BLaER1 treated with 17β-estradiol and CSF1 and Interleukin-3, amounts not matched to agents 10 nM and 100 nM (cell line): Measurements from ENCODE around the gene LYRM2.

Experiments
- H3K27ac ChIP-seq, 11 experiments: shearing (Covaris generic); formaldehyde crosslinking; 2 replicates each; pipeline ENCODE4 v1.8.1; 2022
- H3K27me3 ChIP-seq, 11 experiments: shearing (Covaris generic); formaldehyde crosslinking; 2 replicates each; pipeline ENCODE4 v1.8.1; 2022
- H3K36me3 ChIP-seq, 11 experiments: shearing (Covaris generic); formaldehyde crosslinking; 2 replicates each; pipeline ENCODE4 v1.8.1; 2022
- H3K4me1 ChIP-seq, 10 experiments: shearing (Covaris generic); formaldehyde crosslinking; 2 replicates each; pipeline ENCODE4 v1.8.1; 2022
- H3K4me2 ChIP-seq, 11 experiments: shearing (Covaris generic); formaldehyde crosslinking; 2 replicates each; pipeline ENCODE4 v1.8.1; 2022
- H3K4me3 ChIP-seq, 10 experiments: shearing (Covaris generic); formaldehyde crosslinking; 2 replicates each; pipeline ENCODE4 v1.8.1; 2022
- H3K9ac ChIP-seq, 11 experiments: shearing (Covaris generic); formaldehyde crosslinking; 2 replicates each; pipeline ENCODE4 v1.8.1; 2022
- H3K9me3 ChIP-seq, 11 experiments: shearing (Covaris generic); formaldehyde crosslinking; replicated peaks in 1 of 11; 2 replicates each; pipeline ENCODE4 v1.8.1; 2022
- H4K20me1 ChIP-seq, 11 experiments: shearing (Covaris generic); formaldehyde crosslinking; 2 replicates each; pipeline ENCODE4 v1.8.1; 2022
- Cebpa-rat ChIP-seq, 11 experiments: shearing (Covaris generic); IDR thresholded peaks; 2 replicates each; pipeline ENCODE4 v1.8.1; 2022

LYRM2 gene, protein sequence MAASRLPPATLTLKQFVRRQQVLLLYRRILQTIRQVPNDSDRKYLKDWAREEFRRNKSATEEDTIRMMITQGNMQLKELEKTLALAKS

DNA sequence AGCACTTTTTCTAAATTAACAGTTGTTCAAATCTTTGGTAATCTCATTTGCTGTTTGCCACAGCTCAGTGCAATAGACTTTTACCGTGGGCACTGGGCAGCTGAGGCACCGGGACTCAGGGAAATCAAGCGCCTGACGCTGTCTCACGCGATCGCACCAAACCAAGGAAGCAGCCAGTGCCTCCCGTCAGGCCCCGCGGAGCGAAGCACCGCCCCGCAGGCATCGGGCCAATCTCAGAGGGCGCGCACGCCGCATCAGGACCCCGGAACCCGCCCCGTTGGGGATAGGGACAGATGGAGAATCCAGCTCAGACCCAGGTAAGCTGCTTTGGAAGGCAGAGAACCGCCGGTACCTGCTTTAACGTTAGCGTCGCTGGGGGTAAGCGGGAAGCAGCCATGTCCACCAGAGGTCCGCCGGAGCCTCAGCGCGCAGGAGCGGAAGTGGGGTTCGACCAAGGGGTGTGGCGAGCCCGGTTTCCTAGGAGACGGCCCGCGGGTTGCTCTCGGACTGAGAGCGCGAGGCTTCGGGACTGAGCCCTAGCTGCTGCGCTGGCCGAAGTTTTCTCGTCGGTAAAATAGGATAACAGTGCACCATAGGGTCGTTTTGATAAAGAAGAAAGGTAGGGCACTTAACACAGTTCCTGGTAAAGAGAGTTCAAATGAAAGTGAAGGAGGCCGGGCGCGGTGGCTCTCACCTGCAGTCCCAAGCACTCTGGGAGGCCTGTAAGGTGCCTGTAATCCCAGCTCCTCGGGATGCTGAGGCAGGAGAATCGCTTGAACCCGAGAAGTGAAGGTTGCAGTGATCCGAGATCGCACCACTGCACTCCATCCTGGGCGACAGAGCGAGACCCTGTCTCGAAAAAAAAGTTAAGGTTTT is at the start of gene LYRM2:
LYRM2 (minus strand) TSS at position 428 of the 876 bp plus-strand sequence; CDS start at position 397, 31 bp downstream.
- H3K9ac ChIP-seq = peak within 1 kb of the TSS; percentile 81 to 89 (median 86)
- H3K4me3 ChIP-seq = peak within 1 kb of the TSS; percentile 53 to 75 (median 66)
- peaks cover 5 to 30% (median 14%) of the 10 kb centered on the region in 11 experiments; a peak in 20 of 22 replicates for H3K36me3 ChIP-seq
- no peaks in the 10 kb centered on the region for H3K27me3 ChIP-seq
- TF ChIP-seq Cebpa-rat (IDR thresholded peaks at IDR 0.05) = no peak
- H3K4me1 ChIP-seq = peaks cover 7 to 14% (median 12%) of the 10 kb centered on the region in 10 experiments; a peak in 15 of 20 replicates
- H3K9me3 ChIP-seq = no peaks in the 10 kb centered on the region
- peak within 1 kb of the TSS; percentile 83 to 92 (median 87) for H3K27ac ChIP-seq
- no peaks in the 10 kb centered on the region for H4K20me1 ChIP-seq
- H3K4me2 ChIP-seq = peak within 1 kb of the TSS; percentile 77 to 88 (median 81)

DNA sequence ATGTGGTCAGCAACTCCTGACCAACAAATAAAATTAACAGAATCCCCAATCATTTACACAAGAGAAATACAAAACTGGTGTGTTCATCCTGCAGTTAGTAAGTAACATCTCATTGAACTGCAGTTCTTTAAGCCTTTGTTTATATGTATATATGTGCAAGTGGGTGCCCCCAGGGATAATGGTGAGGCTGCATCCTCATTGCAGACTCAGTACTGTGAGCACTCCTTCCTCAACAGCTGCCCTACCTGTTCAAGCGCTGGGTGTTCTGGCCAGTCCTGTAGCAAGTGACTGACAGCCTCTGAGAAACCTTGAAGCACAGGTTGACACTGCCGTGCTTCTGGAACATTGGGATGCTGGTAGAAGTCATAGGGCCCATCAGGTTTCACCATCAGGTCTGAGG is 49.8 kb upstream of the LYRM2 start:
- Histone ChIP-seq H3K36me3 (peaks cover 49 to 100% (median 78%) of the 10 kb centered on the region in 11 experiments), H4K20me1 (no peaks in the 10 kb centered on the region), H3K9ac (no peak overlapping the region), H3K4me2 (no peak overlapping the region), H3K27me3 (no peaks in the 10 kb centered on the region), H3K4me3 (no peak overlapping the region), H3K27ac (no peak overlapping the region), H3K4me1 (peaks cover 10 to 20% (median 14%) of the 10 kb centered on the region in 10 experiments; a peak in 18 of 20 replicates), H3K9me3 (no peaks in the 10 kb centered on the region)
- no peak for TF ChIP-seq Cebpa-rat (IDR thresholded peaks at IDR 0.05)

DNA sequence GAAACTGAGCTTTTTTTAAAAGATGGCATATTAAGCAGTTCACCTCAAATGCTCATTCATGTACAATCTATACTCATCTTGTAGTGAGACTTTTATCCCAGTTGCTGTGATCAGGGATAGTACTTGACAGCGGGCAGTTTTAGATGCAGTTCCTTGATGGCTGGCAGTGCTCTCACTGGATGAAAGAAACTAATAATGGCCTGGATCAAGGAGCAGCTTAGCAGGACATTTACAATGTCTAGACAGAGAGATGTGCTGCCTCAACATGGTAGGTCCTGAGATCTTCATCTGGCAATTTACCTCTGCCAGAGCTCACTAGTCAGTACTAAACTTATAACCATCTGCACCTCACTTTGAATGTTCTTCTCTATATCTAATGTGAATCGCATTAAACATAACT is 46.8 kb upstream of the LYRM2 start:
- Histone ChIP-seq H3K9ac (no peak overlapping the region), H3K9me3 (no peaks in the 10 kb centered on the region), H3K27ac (no peak overlapping the region), H4K20me1 (no peaks in the 10 kb centered on the region), H3K4me1 (peaks cover 2 to 11% (median 7%) of the 10 kb centered on the region in 10 experiments; a peak in 18 of 20 replicates), H3K4me2 (no peak overlapping the region), H3K36me3 (peaks cover 51 to 100% (median 87%) of the 10 kb centered on the region in 11 experiments), H3K27me3 (no peaks in the 10 kb centered on the region), H3K4me3 (no peak overlapping the region)
- no peak for TF ChIP-seq Cebpa-rat (IDR thresholded peaks at IDR 0.05)

DNA sequence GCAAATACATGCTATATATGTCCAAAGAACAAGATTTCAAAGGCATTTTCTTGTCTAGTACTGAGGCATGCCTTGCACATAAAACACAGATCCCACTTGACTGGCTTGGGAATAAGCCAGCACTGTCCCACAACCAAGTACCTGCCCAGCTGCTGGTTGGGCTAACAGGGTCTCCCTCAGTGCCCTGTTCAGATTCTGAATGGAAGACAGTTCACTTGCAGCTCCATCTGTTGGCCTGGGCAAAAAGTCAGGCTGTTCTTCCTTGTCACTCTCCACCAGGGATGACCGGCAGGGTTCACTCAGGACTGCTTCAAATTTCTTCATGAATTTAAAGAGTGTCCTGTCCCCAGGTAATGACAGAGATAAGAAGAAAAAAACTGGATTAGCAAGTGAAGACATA is 44.4 kb upstream of the LYRM2 start:
- Histone ChIP-seq H4K20me1 (no peaks in the 10 kb centered on the region), H3K27me3 (no peaks in the 10 kb centered on the region), H3K36me3 (peaks cover 66 to 100% (median 92%) of the 10 kb centered on the region in 11 experiments), H3K4me1 (no peaks in the 10 kb centered on the region), H3K9me3 (no peaks in the 10 kb centered on the region), H3K4me3 (no peak overlapping the region), H3K27ac (no peak overlapping the region), H3K9ac (no peak overlapping the region), H3K4me2 (no peak overlapping the region)
- TF ChIP-seq Cebpa-rat (IDR thresholded peaks at IDR 0.05) = no peak

DNA sequence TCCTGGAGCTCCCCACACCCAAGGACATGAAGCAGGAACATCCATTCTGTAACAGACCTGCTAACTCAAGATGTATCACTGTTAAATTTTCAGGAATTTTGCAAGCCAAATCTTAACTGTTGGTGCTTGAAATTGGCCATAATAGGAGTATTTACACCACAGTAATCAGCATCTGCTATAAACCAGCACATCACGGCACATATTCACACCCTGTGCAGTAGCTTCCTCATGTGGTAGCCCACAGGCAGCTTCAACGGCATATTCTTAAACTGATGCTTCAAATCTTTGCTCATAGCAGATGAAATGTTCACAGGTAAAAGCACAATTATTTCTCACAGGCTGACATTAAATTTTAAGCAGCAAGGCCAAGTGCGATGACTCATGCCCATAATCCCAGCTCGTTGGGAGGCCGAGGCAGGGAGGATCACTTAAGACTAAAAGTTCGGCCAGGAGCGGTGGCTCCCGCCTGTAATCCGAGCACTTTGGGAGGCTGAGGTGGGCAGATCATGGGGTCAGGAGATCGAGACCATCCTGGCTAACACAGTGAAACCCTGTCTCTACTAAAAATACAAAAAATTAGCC is 43.5 kb upstream of the LYRM2 start:
- Histone ChIP-seq H3K4me2 (no peak overlapping the region), H3K36me3 (peaks cover 63 to 100% (median 90%) of the 10 kb centered on the region in 11 experiments), H4K20me1 (no peaks in the 10 kb centered on the region), H3K27ac (no peak overlapping the region), H3K9ac (no peak overlapping the region), H3K4me3 (no peak overlapping the region), H3K4me1 (no peaks in the 10 kb centered on the region), H3K27me3 (no peaks in the 10 kb centered on the region), H3K9me3 (no peaks in the 10 kb centered on the region)
- no peak for TF ChIP-seq Cebpa-rat (IDR thresholded peaks at IDR 0.05)

DNA sequence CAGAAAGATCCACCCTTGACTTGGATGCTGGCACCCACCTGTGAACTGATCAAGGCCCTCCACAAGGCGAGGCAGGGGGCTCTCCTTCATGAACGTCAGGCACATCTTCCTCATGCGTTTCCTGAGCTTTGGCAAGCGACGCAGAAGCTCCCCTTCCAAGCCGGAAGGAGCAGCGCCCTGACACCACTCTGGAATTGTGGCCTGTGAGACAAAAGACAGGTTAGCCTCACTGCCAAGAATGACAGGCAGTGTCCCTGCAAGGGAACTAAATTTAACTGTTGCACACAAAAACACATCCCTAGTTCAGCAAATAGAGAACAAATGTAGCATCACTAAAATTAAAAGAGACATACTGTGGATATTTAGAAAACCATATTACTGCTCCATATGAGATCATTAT is 42.0 kb upstream of the LYRM2 start:
- Histone ChIP-seq H3K36me3 (peaks cover 54 to 100% (median 90%) of the 10 kb centered on the region in 11 experiments), H3K4me2 (no peak overlapping the region), H4K20me1 (no peaks in the 10 kb centered on the region), H3K4me3 (no peak overlapping the region), H3K27ac (no peak overlapping the region), H3K27me3 (no peaks in the 10 kb centered on the region), H3K9me3 (no peaks in the 10 kb centered on the region), H3K9ac (no peak overlapping the region), H3K4me1 (no peaks in the 10 kb centered on the region)
- TF ChIP-seq Cebpa-rat (IDR thresholded peaks at IDR 0.05) = no peak

DNA sequence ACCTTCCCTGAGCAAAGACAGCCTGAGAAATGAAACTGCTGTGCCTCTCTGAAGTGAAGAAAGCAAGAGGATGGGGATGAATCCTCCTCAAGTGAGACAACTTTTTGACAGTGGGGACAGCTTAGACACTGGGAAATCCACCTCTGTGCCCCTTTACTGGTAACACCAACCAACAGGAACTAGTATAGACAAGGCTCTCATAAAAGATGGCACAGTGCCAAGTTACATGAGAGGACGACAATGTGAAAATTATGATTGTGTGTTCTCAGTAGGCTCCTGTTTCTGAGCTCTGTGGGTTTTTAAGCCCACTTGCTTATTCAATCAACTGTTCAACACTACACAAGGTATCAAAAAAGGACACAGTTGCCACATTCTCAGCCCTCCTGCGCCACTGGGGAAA is 41.6 kb upstream of the LYRM2 start:
- Histone ChIP-seq H3K36me3 (peaks cover 54 to 100% (median 90%) of the 10 kb centered on the region in 11 experiments), H3K27ac (no peak overlapping the region)

DNA sequence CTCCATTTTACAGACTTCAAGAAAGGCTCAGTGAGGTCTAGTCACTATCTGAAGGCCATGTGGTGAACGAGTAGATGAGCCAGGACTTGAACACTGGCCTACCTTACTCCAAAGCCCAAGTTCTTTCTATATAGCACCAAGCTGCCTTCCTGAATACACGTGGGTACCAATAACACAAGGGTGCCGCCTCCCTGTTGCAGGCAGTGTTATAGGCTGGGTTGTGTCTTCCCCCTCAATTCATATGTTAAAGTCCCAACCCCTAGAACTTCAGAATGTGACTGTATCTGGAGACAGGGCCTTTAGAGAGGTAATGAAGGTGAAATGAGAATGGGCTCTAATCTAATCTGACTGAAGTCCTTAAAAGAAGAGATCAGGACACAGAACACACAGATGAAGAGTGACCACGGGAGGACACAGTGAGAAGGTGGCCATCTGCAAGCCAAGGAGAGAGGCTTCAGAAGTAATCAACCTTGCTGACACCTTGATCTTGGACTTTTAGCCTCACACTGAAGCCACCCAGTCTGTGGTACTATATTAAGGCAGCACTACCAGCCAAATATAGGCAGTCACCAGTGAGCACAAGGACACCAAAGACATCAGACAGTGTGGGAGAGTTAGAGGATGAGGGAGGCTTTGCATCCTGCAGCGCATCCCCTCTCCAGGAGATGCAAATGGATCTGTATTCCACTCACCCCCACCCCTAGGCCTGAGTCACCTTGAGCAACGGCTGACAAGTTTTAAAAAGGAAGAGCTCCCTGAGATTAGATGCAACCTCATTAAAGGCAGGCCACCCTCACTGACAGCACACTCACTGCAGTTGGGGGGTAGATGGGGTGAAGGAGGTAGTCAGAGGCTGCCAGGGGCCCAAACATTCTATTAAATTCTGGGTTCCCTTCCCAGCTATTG is 40.9 kb upstream of the LYRM2 start:
- no peak for TF ChIP-seq Cebpa-rat (IDR thresholded peaks at IDR 0.05)
- Histone ChIP-seq H3K27me3 (no peaks in the 10 kb centered on the region), H4K20me1 (no peaks in the 10 kb centered on the region), H3K4me1 (no peaks in the 10 kb centered on the region), H3K4me3 (no peak overlapping the region), H3K9ac (no peak overlapping the region), H3K27ac (no peak overlapping the region), H3K36me3 (peaks cover 54 to 100% (median 90%) of the 10 kb centered on the region in 11 experiments), H3K4me2 (no peak overlapping the region), H3K9me3 (no peaks in the 10 kb centered on the region)

More for the DNA sequence above, 41.6 kb upstream of the LYRM2 start:
- no peaks in the 10 kb centered on the region for H3K9me3 ChIP-seq
- no peak overlapping the region for H3K4me2 ChIP-seq
- no peaks in the 10 kb centered on the region for H3K27me3 ChIP-seq
- no peak overlapping the region for H3K4me3 ChIP-seq
- no peaks in the 10 kb centered on the region for H4K20me1 ChIP-seq
- H3K4me1 ChIP-seq = no peaks in the 10 kb centered on the region
- TF ChIP-seq Cebpa-rat (IDR thresholded peaks at IDR 0.05) = no peak
- no peak overlapping the region for H3K9ac ChIP-seq
